HG03196 (cell line): ENCODE data around the gene HKDC1.

ENCODE experiments used
- ATAC-seq: cut with Tn5 transposase; IDR thresholded peaks from one replicate; pipeline ENCODE4 v1.9.1; 2021; ENCODE audit not compliant: unreplicated experiment

The HKDC1 gene

DNA sequence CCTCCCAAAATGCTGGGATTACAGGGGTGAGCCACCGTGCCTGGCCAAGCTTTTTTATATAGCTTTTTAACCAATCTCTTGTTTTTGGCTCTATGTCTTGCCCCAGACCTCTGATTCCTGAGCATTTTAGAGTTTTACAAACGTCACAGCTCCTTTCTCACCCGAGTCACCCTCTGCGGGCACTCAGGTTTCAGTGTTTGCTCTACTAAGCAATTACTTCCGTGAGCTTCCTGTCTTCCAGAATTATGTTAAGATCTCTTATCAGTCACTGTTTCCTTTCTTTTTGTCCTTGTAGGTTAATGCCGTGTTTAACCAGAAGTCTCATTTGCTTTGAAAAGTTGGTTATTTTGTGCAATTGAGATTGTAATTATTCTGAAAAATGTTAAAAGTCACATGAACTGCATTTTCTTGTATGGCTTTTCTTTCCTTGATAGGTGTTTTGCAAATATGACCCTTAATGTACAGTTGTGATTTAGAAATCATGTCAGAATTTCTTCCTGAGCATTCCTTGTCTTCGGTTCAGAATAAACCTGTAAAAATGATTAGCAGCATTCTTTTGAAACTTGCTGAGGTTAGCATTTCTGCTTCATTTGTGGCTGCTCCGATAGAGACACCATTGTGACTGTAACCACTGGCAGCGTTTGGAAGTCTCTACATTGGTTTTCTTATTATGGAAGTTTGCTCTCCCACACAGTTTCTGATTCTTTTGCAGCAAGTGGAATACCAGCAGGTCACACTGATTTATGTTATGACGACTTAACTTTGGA lies 4.5 kb upstream of the HKDC1 start:
- ATAC-seq: peak; percentile 57

DNA sequence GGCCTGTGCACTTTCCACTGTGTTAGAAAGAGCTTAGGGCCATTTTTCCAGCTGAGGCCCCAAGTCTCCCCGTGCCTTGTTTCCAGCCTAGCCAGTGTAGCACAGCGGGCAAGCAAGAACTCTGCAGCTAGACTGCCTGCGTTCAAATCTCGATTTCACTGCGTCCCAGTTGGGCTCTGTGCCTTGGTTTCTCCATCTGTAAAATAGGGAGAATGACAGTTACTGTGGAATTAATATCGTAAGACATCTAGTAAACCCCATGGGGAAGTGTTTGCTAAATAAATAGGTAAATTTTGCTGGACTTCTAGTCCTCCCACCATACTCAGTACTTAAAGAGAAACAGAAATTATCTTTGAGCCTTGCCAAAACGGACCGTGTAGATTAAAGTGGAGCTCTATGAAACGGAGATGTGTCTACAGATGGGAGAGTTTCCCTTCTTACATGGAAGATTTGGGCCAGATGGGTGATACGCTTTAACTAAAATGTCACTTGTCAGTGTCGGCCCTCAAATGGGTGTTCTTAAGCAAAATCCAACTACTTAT lies 3.5 kb upstream of the HKDC1 start:
- ATAC-seq: no peak

DNA sequence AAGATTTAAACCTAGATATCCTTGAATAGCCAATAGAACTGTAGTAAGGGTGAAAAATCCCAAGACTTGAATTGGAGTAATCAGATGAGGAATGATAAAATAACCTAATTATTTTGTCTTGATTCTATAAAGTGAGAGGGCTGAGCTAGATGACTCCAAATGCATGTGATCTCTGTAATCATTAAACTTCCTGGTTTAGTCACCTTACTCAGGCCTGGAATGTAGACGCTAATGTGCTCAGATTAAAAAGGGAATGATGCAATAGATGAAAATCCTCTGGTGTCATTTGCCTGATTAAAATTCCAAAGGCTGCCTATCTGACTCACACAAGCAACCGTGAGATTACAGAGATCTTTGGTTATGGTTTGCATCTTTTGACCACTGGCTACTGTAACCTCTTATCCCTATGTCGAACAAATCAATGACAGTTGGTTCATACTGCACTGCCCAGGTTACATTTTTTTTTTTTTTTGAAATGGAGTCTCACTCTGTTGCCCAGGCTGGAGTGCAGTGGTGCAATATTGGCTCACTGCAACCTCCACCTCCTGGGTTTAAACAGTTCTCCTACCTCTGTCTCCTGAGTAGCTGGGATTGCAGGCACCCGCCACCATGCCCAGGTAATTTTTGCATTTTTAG lies 2.9 kb upstream of the HKDC1 start:
- ATAC-seq: no peak

DNA sequence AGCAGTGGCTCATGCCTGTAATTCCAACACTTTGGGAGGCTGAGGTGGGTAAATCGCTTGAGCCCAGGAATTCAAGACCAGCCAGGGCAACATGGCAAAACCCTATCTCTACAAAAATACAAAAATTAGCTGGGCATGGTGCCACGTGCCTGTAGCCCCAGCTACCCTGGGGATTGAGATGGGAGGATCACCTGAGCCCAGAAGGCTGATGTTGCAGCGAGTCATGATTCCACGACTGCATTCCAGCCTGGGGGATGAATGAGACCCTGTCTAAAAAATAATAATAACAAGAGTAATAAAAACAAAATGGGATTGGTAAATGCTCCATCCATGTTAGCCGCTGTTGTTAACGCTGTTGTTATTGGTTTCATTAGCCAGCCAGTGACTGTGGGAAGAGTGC lies 1.3 kb upstream of the HKDC1 start:
- ATAC-seq: no peak

DNA sequence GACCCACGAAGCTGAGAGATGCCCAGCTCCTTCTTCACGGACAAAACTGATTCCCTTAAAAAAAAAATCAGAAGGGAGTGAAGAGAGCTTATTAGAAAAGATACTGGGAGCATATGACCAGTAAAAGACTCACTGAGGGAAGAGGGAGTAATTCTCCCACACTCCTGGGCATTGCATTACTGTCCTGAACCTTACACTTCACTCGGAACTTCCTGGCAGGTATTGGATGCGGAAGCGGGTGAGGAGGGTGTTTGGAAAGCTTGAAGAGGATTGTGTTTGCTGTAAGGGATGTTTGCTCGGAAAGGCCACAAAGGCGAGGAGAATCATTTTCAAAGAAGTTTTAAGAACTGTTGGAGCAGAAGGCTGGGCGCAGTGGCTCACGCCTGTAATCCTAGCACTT lies 375 bp downstream of the HKDC1 start:
- ATAC-seq: no peak

DNA sequence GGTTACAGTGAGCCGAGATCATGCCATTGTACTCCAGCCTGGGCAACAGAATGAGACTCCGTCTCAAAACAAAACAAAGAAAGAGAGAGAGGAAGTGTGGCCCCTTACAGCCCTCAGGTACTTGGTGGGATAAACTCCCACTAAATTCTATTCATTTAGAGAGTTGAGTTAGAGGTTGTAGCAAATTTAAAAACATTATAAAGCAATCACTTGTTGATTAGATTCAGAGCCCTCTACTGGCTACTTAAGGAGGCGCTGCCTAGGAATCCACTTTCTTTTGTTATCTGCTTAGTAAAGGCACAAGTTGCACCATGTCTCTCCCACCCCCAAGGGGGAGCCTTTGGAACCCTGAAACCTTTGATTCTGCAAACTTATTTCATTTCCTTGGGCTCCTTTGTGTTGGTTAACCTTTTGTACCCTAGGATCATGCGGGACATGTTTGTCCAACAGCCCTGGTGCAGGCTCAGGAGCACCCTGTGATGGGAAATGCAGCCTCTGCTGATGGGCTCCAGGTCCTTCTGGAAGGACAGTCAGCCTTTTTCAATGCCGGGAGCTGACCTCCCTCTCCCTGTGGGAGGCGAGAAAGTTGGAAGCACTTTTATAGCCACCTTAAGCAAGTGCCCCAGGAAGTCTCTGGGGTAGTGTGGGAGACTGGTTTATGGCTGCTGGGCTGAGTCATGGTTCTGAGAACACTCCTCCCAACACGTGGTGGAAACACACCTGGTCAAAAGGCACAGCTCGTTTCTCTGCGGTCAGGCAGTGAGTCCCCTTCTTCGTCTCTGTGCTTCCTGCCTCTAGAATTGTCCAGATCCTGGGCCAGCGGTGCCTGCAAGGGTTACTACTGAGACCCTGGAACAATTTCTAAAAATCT lies 2.3 kb downstream of the HKDC1 start:
- peak; percentile 95 for ATAC-seq

DNA sequence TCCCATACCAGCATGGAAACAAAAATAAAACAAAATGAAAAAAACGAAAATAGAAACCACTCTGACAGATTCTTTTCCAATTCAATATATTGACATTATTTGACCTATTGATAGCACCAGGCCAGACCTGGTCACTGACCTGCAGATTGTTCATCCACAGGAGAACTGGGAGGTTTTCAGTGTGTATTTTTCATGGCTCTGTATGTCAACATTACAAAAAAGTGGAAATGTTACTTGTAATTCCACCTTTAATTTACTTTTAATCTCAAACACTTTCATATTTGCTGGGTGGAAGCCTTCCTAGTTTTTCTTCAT lies 2.9 kb downstream of the HKDC1 start:
- no peak for ATAC-seq

DNA sequence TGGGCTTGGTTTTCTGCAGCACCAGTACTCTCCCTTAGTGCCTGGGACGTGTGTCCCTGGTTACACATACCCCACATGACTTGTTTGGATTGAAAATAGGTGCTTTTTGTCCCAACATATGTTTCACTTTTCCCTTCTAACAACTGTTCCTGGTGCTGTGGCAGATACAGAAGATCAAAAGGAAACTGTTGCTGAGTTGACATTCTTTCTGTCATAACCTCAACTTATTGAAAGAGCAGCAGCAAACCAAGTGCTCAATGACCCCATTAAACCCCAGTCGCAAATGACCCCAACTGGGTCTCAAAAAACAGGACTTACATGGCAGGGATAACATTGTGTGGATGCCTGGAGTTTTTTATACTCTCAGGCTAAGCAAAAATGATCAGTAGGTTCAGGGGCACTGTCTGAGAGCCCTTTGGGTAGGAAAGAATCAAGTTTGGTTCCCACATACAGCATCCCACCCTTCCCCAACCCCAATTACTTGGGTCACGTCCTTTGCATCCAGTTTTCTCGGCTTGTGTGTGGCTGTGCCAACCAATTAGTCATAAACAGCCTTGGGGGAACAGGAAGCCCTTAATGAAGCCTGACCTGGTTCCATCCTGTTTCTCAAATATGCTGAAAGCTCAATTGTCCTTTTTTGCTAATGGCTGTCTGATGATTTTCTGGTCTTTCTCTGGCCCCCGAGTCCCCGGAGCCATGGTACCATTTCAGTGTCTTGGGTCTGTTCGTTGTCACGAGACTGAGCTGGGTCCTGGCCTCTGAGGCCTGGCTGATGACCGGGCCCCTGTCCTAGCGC lies 4.9 kb downstream of the HKDC1 start:
- no peak for ATAC-seq

DNA sequence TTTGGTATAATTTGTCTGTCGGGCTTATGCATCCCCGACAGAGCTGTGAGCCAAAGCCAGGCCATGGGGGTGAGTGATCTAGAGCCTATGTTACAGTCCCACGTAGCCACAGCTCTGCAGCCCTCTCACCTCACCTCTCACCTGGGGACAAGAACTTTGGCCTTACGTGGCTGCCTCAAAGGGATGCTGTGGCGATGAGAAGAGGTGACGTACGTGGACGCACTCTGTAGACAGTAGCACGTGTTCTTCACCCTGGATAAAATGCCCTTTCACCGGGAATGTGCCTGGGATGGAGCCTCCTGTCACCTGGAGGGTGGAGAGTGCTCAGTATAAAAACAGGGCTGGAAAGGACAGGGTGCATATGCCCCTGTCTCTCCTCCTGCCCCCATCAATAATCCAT lies 5.5 kb downstream of the HKDC1 start:
- no peak for ATAC-seq

DNA sequence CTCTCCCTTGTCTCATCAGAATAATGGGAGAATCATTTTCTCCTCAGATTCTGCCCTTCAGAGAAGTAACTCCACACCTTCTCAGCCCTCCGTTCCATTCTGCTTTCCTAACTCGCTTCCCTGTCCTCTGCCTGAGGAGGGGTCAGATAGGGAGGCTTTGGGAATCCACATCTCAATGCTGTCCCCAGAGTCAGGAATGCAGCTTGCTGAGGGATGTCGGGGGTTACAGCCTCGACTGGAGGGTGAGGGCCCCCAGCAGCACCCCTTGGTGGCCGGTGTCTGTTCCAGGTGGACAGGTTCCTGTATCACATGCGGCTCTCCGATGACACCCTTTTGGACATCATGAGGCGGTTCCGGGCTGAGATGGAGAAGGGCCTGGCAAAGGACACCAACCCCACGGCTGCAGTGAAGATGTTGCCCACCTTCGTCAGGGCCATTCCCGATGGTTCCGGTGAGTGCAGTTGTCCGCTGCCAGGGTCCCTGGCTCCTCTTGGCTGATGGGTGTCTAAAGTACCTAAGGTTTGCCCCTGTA lies 6.9 kb downstream of the HKDC1 start:
- ATAC-seq: no peak

DNA sequence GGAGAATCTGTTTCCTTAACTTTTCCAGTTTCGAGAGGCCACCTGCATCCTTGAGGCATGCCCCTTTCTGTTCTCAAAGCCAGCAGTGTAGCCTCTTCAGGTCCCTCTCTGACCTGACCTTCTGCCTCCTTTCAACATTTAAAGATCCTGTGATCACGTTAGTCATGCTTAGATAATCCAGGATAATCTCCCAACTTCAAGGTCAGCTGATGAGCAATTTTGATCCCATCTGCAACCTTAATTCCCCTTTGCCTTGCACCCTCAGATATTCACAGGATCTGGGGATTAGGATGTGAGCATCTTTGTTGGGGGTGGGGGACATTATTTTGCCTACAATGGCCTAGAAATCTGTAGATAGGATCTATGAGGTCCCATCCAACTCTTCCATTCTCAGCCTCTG lies 8.0 kb downstream of the HKDC1 start:
- no peak for ATAC-seq

DNA sequence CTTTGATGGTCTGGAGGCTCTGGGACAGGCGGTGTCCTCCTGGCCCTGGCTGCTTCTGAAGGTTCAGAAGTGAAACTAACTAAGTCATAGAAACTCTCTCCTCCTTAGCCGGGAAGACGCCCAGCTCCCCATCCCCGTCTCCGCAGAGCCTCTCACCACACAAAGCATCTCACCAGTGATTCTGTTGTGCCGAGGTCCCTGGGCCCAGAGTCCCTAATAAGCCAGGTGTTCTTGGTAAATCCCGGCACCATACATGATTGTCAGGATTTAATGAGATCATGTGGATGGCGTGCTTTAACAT lies 9.4 kb downstream of the HKDC1 start:
- no peak for ATAC-seq

DNA sequence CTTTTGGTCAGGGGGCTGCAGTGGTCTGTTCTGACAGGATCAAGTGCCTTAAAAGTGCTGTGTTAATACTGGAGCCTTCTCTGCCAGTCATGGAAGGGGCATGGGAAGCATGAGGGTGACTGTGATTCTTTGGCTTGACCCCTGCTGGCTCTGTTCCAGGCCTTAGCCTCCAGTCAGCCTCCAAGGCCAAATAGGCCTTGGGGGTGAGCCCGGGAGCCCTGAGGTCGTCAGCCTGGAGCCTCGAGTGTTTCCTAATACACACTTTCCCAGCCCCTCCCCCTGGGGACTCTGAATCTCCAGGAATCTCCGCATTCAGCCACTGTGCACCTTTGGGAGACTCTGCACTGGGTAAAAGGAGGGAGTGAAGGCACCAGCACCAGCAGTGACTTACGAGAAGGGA lies 10.0 kb downstream of the HKDC1 start:
- ATAC-seq: no peak

DNA sequence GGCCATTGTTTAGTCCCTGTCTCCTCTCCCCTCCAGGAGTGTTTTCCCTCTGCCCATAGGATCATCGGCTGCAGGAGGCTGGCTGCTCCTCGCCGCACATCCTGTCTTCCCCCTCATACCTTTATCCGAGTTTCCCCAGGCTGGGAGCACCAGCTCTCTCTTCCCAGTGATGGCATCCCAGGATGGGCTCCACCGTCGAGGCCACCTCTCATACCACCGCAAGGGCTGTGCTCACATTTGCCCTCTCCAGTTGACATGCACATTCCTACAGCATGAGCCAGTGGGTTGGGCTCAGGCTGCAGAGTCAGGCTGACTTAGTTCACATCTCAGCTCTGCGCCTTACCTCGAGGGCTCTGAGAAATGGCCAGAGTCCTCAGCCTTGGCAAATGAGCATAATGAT lies 12.1 kb downstream of the HKDC1 start:
- ATAC-seq: no peak

DNA sequence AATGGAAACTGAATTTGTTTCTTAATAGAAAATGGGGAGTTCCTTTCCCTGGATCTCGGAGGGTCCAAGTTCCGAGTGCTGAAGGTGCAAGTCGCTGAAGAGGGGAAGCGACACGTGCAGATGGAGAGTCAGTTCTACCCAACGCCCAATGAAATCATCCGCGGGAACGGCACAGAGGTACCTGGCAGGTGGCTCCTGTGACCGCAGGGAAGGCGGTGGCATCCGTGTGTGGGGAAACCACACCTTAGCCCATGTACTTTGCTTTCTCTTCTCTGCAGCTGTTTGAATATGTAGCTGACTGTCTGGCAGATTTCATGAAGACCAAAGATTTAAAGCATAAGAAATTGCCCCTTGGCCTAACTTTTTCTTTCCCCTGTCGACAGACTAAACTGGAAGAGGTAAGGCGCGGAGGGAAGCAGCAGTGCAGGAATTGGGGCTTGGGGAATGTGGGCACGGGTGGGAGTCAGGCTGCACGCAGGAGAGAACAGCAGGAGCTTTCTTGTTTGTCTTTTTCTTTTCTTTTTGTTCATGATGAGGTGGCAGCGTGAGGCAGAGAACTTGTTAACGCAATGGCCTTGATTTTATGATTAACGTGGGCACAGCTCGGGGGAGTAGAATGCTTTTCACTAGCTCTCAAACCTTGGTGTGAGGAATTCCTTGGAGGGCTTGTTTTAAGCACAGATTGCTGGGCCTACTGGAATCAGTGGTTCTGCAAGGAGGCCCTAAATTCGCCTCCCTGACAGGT lies 12.8 kb downstream of the HKDC1 start:
- no peak for ATAC-seq

DNA sequence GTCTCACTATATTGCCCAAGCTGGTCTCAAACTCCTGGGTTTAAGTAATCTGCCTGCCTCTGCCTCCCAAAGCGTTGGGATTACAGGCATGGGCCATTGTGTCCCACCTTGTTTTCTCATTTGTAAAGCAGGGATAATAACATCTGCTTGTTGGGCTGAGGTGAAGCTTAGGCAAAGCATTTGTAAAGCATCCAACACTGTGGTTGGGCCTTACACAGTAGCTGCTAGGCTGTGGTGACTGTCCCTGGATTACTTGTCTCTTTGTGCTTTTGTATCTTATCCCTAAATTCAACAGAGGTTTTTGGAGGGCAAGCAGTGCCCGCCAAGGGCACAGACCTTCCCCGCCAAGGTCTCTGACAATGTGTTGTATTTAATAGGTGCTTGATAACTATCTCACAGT lies 14.3 kb downstream of the HKDC1 start:
- ATAC-seq: no peak

DNA sequence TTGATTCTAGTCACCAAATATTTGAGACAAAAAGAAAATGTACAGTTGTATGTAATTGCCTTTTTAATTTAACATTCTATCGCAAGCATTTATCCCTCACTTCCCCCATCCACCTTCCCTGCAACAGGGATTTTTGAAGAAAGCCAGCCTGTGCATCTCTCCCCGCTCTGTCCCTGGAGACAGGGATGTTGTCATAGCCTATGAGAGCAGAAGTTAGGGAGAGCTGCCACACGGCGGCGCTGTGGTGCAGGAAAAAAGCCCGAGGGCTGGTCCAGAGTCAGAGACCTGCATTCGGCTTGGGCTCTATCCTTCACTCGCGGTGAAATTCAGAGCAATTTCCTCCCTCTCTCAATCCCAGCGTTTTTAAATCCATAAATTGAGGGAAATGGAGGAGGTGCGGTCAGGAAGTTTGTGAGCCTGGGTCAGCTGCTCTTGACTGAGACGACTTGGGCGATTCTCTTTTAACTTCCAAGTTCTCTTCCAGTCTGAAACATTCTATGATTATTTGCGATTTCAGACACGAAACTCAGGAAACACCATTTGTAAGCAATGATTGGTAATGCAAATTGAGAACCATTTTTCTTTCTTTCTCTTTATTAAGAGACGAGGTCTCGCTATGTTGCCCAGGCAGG lies 17.5 kb downstream of the HKDC1 start:
- ATAC-seq: peak; percentile 82

DNA sequence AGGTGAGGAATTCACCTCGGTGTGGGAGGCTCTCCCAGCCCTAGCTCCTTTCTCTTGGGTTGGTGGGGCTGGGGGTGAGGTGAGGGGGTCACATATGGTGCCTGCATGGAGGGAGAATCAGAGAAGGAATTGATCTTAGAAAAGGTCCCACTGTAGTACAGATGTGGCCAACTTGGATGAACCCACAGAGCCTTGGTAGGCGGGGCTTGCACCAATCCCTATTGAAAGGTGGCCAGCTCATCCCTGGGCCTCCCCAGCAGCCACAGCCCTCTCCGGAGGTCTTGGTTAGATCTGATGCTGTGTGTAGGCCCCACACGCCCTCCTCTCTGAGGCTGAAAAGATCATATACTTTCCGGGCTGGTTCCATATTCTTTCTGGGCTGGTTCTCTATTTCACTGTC lies 19.0 kb downstream of the HKDC1 start:
- ATAC-seq: no peak

DNA sequence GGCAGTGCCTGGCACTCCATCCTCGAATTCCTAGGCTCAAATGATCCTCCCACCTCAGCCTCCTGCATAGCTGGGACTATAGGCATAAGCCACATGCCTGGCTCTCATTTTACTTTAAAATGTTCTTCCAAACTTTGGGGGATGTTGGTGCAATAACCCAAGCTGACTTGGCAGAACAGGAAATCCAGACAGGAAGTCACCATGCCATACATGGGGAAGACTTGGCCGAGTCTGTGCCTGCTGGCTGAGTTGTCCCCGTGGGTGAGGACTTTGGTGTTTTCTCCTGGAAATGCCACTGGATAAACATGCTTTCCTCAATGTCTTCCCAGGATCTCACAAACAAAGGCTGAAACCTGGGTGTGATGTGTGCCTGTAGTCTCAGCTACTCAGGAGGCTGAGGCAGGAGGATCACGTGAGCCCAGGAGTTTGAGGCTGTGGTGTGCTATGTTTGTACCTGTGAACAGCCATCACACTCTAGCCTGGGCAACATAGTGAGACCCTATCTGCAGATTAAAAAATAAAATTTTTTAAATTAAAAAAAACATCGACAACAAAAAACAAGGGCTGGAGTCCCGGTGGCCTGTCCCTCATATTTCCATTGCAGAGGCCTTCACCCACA lies 19.8 kb downstream of the HKDC1 start:
- no peak for ATAC-seq
